ENCODE data around the gene POU6F2. TPM values are rescaled to one million over a fixed set of nuclear protein-coding genes. Genes with fewer than 3 reads are reported as not detected.

POU6F2 gene
- polyA plus RNA-seq, 2 of the 4 experiments (the other 2 are of a cell fraction): not detected

GRCh38 chr7:38934051-38934450 lies 43.7 kb upstream of the POU6F2 start:
- Histone ChIP-seq H3K4me2 (no peak overlapping the region), H3K4me1 (peaks cover 9% of the 10 kb centered on the region; the same call in 1 of the 3 replicates), H3K4me3 (no peak overlapping the region), H3K9me3 (no peaks in the 10 kb centered on the region), H3K27ac (no peak overlapping the region)
- ATAC-seq: no peak
- no peak for FAIRE-seq
- ChIA-PET CTCF (interaction anchor here (1.1 kb wide), 1 partner anchor 531 kb away, joined by 3 read pairs; no protein-coding TSS in a partner anchor), POLR2A (no interaction called here)
- no peak for TF ChIP-seq NR3C1 (IDR thresholded peaks at IDR 0.05)
- no peak for TF ChIP-seq E2F6 (IDR thresholded peaks at IDR 0.05; ENCODE audit: borderline replicate concordance, low read depth)
- no peak for TF ChIP-seq MYC (IDR thresholded peaks at IDR 0.05; ENCODE audit: borderline replicate concordance, low read length)
- TF ChIP-seq CEBPB (IDR thresholded peaks at IDR 0.05): no peak
- TF ChIP-seq SREBF2 (IDR thresholded peaks at IDR 0.05): no peak
- no peak for TF ChIP-seq MAFK (IDR thresholded peaks at IDR 0.05; ENCODE audit: partially characterized antibody)
- TF ChIP-seq BHLHE40 (IDR thresholded peaks at IDR 0.05; ENCODE audit: low read depth, low read length): no peak
- no peak for TF ChIP-seq KDM5A (IDR thresholded peaks at IDR 0.05)
- no peak for TF ChIP-seq TFCP2L1 (CRISPR knock-in tag; IDR thresholded peaks at IDR 0.05)
- TF ChIP-seq NPAS2 (CRISPR knock-in tag; IDR thresholded peaks at IDR 0.05; ENCODE audit: borderline replicate concordance): no peak
- 50% methylated on average over 3 of the region's 3 CpGs for WGBS (ENCODE audit: missing lambda C conversion rate)
- no peak for DNase-seq (ENCODE audit: low read depth in 1 of 2, low spot score in 1 of 2)

DNA sequence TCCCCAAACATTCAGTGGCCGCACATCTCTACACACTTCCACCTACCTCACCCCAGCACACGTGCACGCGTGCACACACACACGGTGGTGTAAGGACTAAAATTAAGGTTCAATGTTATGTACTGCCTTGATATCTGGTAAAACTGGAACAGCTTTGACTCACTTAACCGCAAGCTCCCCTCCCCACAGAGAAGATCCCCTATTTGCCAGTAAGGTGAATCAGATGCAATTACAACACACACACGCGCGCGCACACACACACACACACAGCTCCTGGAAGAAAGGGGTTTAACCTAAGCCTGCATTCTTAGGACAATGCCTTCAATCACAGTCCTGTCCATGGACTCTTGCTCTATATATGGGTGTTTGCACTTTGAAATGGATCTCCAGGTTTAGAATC lies 43.2 kb upstream of the POU6F2 start:
- no peak for FAIRE-seq
- POLR2A ChIA-PET: no interaction called here
- Histone ChIP-seq H3K4me2 (no peak overlapping the region), H3K27ac (no peak overlapping the region), H3K4me3 (no peak overlapping the region), H3K4me1 (peaks cover 7% of the 10 kb centered on the region; the same call in 1 of the 3 replicates), H3K9me3 (no peaks in the 10 kb centered on the region)
- CTCF ChIA-PET: no interaction called here
- no peak for ATAC-seq
- no peak for TF ChIP-seq EP300 (IDR thresholded peaks at IDR 0.05)
- no peak for TF ChIP-seq ZFP36 (IDR thresholded peaks at IDR 0.05; ENCODE audit: borderline replicate concordance, partially characterized antibody)
- TF ChIP-seq JUN (IDR thresholded peaks at IDR 0.05): no peak
- no peak for TF ChIP-seq HOXB13 (CRISPR knock-in tag; IDR thresholded peaks at IDR 0.05; ENCODE audit: low read depth)
- TF ChIP-seq RCOR1 (IDR thresholded peaks at IDR 0.05; ENCODE audit: low read depth, low read length): no peak
- no peak for TF ChIP-seq PBX3 (IDR thresholded peaks at IDR 0.05)
- TF ChIP-seq SREBF2 (IDR thresholded peaks at IDR 0.05): no peak
- 83% methylated on average over 10 of the region's 10 CpGs for WGBS (ENCODE audit: missing lambda C conversion rate)
- DNase-seq (ENCODE audit: low read depth in 1 of 2, low spot score in 1 of 2): no peak

DNA sequence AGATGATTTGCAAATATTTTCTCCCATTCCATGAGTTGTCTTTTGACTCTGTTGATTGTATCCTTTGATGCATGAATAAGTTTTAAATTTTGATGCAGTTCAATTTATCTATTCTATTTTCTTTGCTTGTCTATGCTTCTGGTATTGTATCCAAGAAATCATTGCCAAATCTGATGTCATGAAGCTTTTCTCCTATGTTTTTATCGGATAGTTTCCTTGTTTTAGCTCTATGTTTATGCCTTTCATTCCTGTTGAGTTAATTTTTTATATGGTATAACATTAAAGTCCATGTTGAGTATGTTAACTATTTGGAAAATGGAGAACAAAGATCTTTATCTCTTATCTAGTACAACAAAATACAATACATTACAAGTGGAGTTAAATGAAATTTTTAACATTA lies 41.1 kb upstream of the POU6F2 start:
- no peak for ATAC-seq
- Histone ChIP-seq H3K4me2 (no peak overlapping the region), H3K4me1 (no peaks in the 10 kb centered on the region), H3K27ac (no peak overlapping the region), H3K9me3 (no peaks in the 10 kb centered on the region), H3K4me3 (no peak overlapping the region)
- TF ChIP-seq CBX2 (IDR thresholded peaks at IDR 0.05; ENCODE audit: borderline replicate concordance, low read depth) (no peak), MAFK (IDR thresholded peaks at IDR 0.05; ENCODE audit: partially characterized antibody) (no peak), TFCP2L1 (CRISPR knock-in tag; IDR thresholded peaks at IDR 0.05) (no peak), SREBF2 (IDR thresholded peaks at IDR 0.05) (no peak), CBX8 (IDR thresholded peaks at IDR 0.05) (no peak), TP53 (CRISPR knock-in tag; IDR thresholded peaks at IDR 0.05) (no peak), EP300 (IDR thresholded peaks at IDR 0.05) (no peak), MAZ (IDR thresholded peaks at IDR 0.05; ENCODE audit: borderline replicate concordance, low read depth, low read length) (no peak)
- TF ChIP-seq, protein P1, sequence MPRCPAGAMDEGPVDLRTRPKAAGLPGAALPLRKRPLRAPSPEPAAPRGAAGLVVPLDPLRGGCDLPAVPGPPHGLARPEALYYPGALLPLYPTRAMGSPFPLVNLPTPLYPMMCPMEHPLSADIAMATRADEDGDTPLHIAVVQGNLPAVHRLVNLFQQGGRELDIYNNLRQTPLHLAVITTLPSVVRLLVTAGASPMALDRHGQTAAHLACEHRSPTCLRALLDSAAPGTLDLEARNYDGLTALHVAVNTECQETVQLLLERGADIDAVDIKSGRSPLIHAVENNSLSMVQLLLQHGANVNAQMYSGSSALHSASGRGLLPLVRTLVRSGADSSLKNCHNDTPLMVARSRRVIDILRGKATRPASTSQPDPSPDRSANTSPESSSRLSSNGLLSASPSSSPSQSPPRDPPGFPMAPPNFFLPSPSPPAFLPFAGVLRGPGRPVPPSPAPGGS (IDR thresholded peaks at IDR 0.05): no peak
- no peak for FAIRE-seq
- no peak for DNase-seq (ENCODE audit: low read depth in 1 of 2, low spot score in 1 of 2)
- 0% methylated on average over 1 of the region's 1 CpG for WGBS (ENCODE audit: missing lambda C conversion rate)
- POLR2A ChIA-PET: no interaction called here
- CTCF ChIA-PET: interaction anchor here (0.7 kb wide), 1 partner anchor 246 kb away, joined by 3 read pairs; no protein-coding TSS in a partner anchor
